HEK293 (cell line): ENCODE results near the gene NCKAP5.

Source experiments
- CTCF ChIP-seq: fragments of 450-650 bp; formaldehyde crosslinking; IDR thresholded peaks from 2 replicates; pipeline ENCODE4 v1.5.1; 2016; ENCODE audit warnings: missing biosample characterization, missing genetic modification characterization
- EGR2 ChIP-seq: fragments of 450-650 bp; formaldehyde crosslinking; IDR thresholded peaks from 2 replicates; pipeline ENCODE4 v1.5.1; 2016; ENCODE audit warnings: low read depth, missing biosample characterization, missing genetic modification characterization
- ELK4 ChIP-seq: IDR thresholded peaks from 2 replicates; pipeline ENCODE4 v1.6.1; 2011; ENCODE audit warnings: mild to moderate bottlenecking, low read depth, low read length, borderline replicate concordance
- HIC1 ChIP-seq: fragments of 450-650 bp; formaldehyde crosslinking; IDR thresholded peaks from 2 replicates; pipeline ENCODE4 v1.5.1; 2016; ENCODE audit warnings: missing biosample characterization, missing genetic modification characterization
- PRDM2 ChIP-seq: fragments of 450-650 bp; formaldehyde crosslinking; IDR thresholded peaks from 2 replicates; pipeline ENCODE4 v1.5.1; 2016; ENCODE audit warnings: missing biosample characterization, missing genetic modification characterization, borderline replicate concordance
- PRDM4 ChIP-seq: fragments of 450-650 bp; formaldehyde crosslinking; IDR thresholded peaks from 2 replicates; pipeline ENCODE4 v1.5.1; 2017; ENCODE audit warnings: missing biosample characterization, missing genetic modification characterization
- ZBTB11 ChIP-seq: fragments of 450-650 bp; formaldehyde crosslinking; conservative IDR thresholded peaks from 2 replicates; pipeline ENCODE4 v1.5.1; 2016; ENCODE audit warnings: low read depth, missing biosample characterization, missing genetic modification characterization
- ZBTB44 ChIP-seq: fragments of 450-650 bp; IDR thresholded peaks from 2 replicates; pipeline ENCODE4 v1.5.1; 2018; ENCODE audit warnings: missing biosample characterization, mild to moderate bottlenecking, missing genetic modification characterization
- ZNF121 ChIP-seq: fragments of 450-650 bp; formaldehyde crosslinking; IDR thresholded peaks from 2 replicates; pipeline ENCODE4 v1.5.1; 2016; ENCODE audit warnings: missing biosample characterization, missing genetic modification characterization
- ZNF560 ChIP-seq: fragments of 450-650 bp; formaldehyde crosslinking; IDR thresholded peaks from 2 replicates; pipeline ENCODE4 v1.5.1; 2017; ENCODE audit warnings: missing biosample characterization, missing genetic modification characterization, borderline replicate concordance
- ZSCAN18 ChIP-seq: fragments of 450-650 bp; formaldehyde crosslinking; IDR thresholded peaks from 2 replicates; pipeline ENCODE4 v1.5.1; 2016; ENCODE audit warnings: missing biosample characterization, missing genetic modification characterization

- TF ChIP-seq HIC1 (tag by site-specific recombination) (no peak), ZBTB11 (tag by site-specific recombination) (no peak), CTCF (no peak), ZSCAN18 (tag by site-specific recombination) (no peak), PRDM4 (tag by site-specific recombination) (no peak), PRDM2 (no peak), ELK4 (no peak), EGR2 (no peak), ZNF560 (tag by site-specific recombination) (no peak), ZBTB44 (no peak), ZNF121 (tag by site-specific recombination) (no peak)
Observed at GRCh38 chr2:133497270-133497893, 70.9 kb downstream of the NCKAP5 start.
